ENCODE data around the gene TRIM24. TPM values are rescaled to one million over a fixed set of nuclear protein-coding genes. Genes with fewer than 3 reads are reported as not detected.

TRIM24 gene
- total RNA-seq, 1 experiment from 2014 or later: 10.4 TPM

- in situ Hi-C loops (cut with HindIII; ENCODE audit: low pct_unique_long_range_greater_than_20kb, low sequenced_read_pairs): no loop called here
- DNase-seq (ENCODE audit: low read depth): no peak
Measured at GRCh38 chr7:138553805-138554204, 93.7 kb downstream of the TRIM24 start.

- in situ Hi-C loops (cut with HindIII; ENCODE audit: low pct_unique_long_range_greater_than_20kb, low sequenced_read_pairs): no loop called here
- no peak for DNase-seq (ENCODE audit: low read depth)
Measured at GRCh38 chr7:138554674-138555073, 94.6 kb downstream of the TRIM24 start.

- in situ Hi-C loops (cut with HindIII; ENCODE audit: low pct_unique_long_range_greater_than_20kb, low sequenced_read_pairs): no loop called here
- no peak for DNase-seq (ENCODE audit: low read depth)
Measured at GRCh38 chr7:138555684-138556083, 95.6 kb downstream of the TRIM24 start.

- DNase-seq (ENCODE audit: low read depth): peak; percentile 12
- in situ Hi-C loops (cut with HindIII; ENCODE audit: low pct_unique_long_range_greater_than_20kb, low sequenced_read_pairs): no loop called here
Measured at GRCh38 chr7:138556771-138557484, 96.9 kb downstream of the TRIM24 start.

DNA sequence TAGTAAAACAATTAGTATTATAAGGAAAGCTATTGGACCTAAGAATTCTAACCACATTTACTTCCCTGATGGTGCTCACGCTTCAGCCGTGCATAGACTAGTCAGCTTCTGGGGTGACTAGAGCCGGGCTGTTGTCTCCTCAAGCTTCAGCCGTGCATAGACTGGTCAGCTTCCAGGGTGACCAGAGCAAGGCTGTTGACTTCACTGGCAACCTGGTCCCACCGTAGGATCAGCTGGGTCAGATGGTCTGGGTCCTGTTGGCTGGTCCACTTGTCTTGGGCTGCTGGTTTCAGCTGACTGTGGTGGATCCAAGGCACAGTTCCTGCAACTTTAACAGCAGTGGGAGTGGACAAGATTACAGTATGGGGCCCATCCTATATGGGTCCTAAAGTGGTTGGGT is 99.4 kb downstream of the TRIM24 start:
- no peak for DNase-seq (ENCODE audit: low read depth)
- in situ Hi-C loops (cut with HindIII; ENCODE audit: low pct_unique_long_range_greater_than_20kb, low sequenced_read_pairs): no loop called here

DNA sequence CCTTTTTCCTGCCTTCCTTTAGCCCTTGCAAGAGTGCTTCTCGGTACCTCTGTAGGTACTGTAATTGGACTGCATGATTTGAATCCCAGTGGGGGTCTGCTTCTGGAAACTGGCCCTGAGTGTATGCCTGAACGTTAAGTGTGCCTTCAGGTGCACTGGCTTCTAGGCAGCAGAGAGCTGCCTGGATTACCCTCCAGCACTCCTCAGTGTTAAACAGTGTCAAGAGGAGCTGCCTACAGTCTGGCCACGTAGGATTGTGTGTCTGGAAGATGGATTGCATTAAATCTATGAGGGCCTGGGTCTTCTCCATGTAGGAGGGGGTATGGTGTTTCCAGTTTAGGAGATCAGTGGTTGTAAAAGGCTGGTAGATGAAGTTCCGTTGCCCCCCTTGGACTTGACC is 103.7 kb downstream of the TRIM24 start:
- in situ Hi-C loops (cut with HindIII; ENCODE audit: low pct_unique_long_range_greater_than_20kb, low sequenced_read_pairs): no loop called here
- DNase-seq (ENCODE audit: low read depth): no peak

DNA sequence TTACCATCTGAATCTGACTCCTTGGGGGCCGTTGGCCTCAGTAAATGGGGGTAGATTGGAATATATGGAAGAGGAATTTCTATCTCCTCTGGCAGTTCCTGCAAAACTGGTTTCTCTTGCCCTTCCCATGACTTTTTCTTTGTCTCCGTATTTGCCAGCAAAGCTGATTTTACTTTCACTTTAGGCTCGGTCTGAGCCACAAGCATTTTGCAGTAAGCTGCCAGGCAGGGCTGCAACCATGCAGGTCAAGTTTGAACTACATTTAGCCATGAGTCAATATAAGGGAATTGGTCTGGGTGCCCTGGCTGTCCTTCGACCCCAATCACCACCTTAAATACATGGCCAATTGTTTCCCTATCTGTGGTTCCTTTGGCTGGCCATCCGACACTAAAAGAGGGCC is 104.3 kb downstream of the TRIM24 start:
- in situ Hi-C loops (cut with HindIII; ENCODE audit: low pct_unique_long_range_greater_than_20kb, low sequenced_read_pairs): no loop called here
- no peak for DNase-seq (ENCODE audit: low read depth)

- DNase-seq (ENCODE audit: low read depth): no peak
- in situ Hi-C loops (cut with HindIII; ENCODE audit: low pct_unique_long_range_greater_than_20kb, low sequenced_read_pairs): no loop called here
Measured at GRCh38 chr7:138565071-138565450, 105.0 kb downstream of the TRIM24 start.

- DNase-seq (ENCODE audit: low read depth): peak; percentile 61
- in situ Hi-C loops (cut with HindIII; ENCODE audit: low pct_unique_long_range_greater_than_20kb, low sequenced_read_pairs): no loop called here
Measured at GRCh38 chr7:138565451-138566114, 105.5 kb downstream of the TRIM24 start.

- DNase-seq (ENCODE audit: low read depth): no peak
- in situ Hi-C loops (cut with HindIII; ENCODE audit: low pct_unique_long_range_greater_than_20kb, low sequenced_read_pairs): no loop called here
Measured at GRCh38 chr7:138568655-138569054, 108.6 kb downstream of the TRIM24 start.

- no peak for DNase-seq (ENCODE audit: low read depth)
- in situ Hi-C loops (cut with HindIII; ENCODE audit: low pct_unique_long_range_greater_than_20kb, low sequenced_read_pairs): no loop called here
Measured at GRCh38 chr7:138569418-138569817, 109.4 kb downstream of the TRIM24 start.

DNA sequence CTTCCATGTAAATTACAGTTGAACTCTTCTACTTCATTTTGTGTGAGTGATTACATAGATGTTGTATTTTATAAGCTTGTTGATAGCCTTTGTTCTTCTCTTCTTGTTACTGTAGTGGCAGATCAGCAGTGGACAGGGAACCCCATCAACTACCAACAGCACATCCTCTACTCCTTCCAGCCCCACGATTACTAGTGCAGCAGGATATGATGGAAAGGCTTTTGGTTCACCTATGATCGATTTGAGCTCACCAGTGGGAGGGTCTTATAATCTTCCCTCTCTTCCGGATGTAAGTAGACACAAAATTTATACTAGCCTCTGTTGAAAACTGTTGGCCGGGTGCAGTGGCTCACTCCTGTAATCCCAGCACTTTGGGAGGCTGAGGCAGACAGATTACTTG is 110.7 kb downstream of the TRIM24 start:
- in situ Hi-C loops (cut with HindIII; ENCODE audit: low pct_unique_long_range_greater_than_20kb, low sequenced_read_pairs): no loop called here
- DNase-seq (ENCODE audit: low read depth): no peak

DNA sequence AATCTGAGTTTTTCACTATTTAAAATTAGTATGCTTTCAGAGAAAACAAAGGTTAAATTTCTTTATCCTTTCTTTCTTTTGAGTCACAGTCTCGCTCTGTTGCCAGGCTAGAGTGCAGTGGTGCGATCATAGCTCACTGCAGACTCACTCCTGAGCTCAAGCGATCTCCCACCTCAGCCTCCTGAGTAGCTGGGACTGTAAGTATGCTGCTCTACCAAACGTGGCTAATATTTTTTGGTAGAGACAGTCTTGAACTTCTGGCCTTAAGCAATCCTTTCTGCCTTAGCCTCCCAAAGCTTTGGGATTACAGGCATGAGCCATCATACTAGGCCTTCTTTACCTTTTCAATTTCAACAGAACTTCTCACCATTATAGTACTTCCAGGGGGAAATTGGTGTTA is 113.7 kb downstream of the TRIM24 start:
- in situ Hi-C loops (cut with HindIII; ENCODE audit: low pct_unique_long_range_greater_than_20kb, low sequenced_read_pairs): no loop called here
- DNase-seq (ENCODE audit: low read depth): no peak

GRCh38 chr7:138575897-138576428 is 115.9 kb downstream of the TRIM24 start:
- DNase-seq (ENCODE audit: low read depth): no peak
- in situ Hi-C loops (cut with HindIII; ENCODE audit: low pct_unique_long_range_greater_than_20kb, low sequenced_read_pairs): no loop called here

GRCh38 chr7:138579136-138579535 is 119.1 kb downstream of the TRIM24 start:
- in situ Hi-C loops (cut with HindIII; ENCODE audit: low pct_unique_long_range_greater_than_20kb, low sequenced_read_pairs): no loop called here
- DNase-seq (ENCODE audit: low read depth): no peak

GRCh38 chr7:138579671-138580070 is 119.6 kb downstream of the TRIM24 start:
- no peak for DNase-seq (ENCODE audit: low read depth)
- in situ Hi-C loops (cut with HindIII; ENCODE audit: low pct_unique_long_range_greater_than_20kb, low sequenced_read_pairs): no loop called here

DNA sequence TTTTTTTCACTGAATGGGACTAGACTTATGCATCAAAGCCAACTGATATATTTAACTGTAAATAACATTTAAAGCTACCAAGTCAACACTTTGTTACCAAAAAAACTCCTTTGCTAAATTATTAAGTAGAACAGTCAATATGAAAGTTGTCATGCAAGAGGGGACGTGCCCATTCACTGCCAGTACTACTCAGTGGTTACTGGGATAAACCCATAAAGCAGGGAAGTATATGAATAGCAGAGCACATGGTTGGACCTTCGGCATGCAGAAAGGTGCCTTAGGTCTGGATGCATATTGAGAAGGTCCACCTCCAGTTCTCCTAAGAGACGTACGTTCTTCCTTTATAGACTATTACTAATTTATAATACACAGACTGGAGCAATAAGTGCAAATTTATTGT is 121.0 kb downstream of the TRIM24 start:
- in situ Hi-C loops (cut with HindIII; ENCODE audit: low pct_unique_long_range_greater_than_20kb, low sequenced_read_pairs): no loop called here
- DNase-seq (ENCODE audit: low read depth): no peak

DNA sequence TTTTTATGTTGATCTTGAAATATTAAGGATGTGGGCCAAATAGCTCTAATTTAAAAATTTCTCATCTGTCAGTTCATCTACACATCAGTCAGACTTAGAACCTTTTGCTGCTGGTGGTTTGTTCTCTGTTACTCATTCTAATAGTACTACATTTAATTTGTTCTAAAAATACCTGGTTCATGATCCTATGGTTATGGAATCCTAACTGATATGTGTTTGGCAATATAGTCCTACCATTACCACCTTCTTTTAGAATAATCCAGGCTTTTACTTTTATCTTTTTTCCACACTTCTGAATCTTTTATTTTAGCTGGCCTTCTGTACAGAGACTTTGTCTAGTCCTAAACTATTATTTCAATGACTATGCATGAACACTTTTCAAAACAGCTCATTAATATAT is 124.2 kb downstream of the TRIM24 start:
- DNase-seq (ENCODE audit: low read depth): no peak
- in situ Hi-C loops (cut with HindIII; ENCODE audit: low pct_unique_long_range_greater_than_20kb, low sequenced_read_pairs): no loop called here

GRCh38 chr7:138584696-138585095 is 124.6 kb downstream of the TRIM24 start:
- in situ Hi-C loops (cut with HindIII; ENCODE audit: low pct_unique_long_range_greater_than_20kb, low sequenced_read_pairs): no loop called here
- no peak for DNase-seq (ENCODE audit: low read depth)

Measured in Caki2 (cell line).